Naive thymus-derived CD8-positive, alpha-beta T cell (primary cell): ENCODE data around the gene MALL. TPM values are rescaled to one million over a fixed set of nuclear protein-coding genes. Genes with fewer than 3 reads are reported as not detected.
"Not testable (repeated sequence)": the region's sequence is repeated elsewhere in the genome, so short reads cannot be mapped to it uniquely, and the experiment has no call there.

ENCODE experiments used
- ATAC-seq, 2 donors: fragments of 150-1000 bp; cut with Tn5 transposase in 1 of 2; sonication (Bioruptor Pico), chemical (Tn5 transposase) in 1 of 2; 1 replicate in 1 of 2; 2 replicates in 1 of 2; pipeline ENCODE4 v1.10.0; 2021; ENCODE audit warnings: mild to moderate bottlenecking in 2 of 2, moderate library complexity in 2 of 2
- POLR2A ChIA-PET: fragments of 350-600 bp; sonication (Branson Sonifier 250); formaldehyde crosslinking; loops from one replicate; lab custom pipeline; 2021; ENCODE audit warnings: antibody characterized with exemption; lab: Charles Lee
- DNase-seq, 10 donors: peaks; one replicate each; pipeline versions ENCODE4 v3.0.0 to v3.0.0-alpha.2; 2020 to 2022
- H3K27ac Mint-ChIP-seq, 10 donors: one replicate each; pipeline ENCODE4 v1.8.0; 2020 to 2022; ENCODE audit warnings: mild to moderate bottlenecking in 10 of 10, mixed read lengths in 10 of 10, moderate library complexity in 4 of 10, inconsistent platforms in 1 of 10
- H3K27me3 Mint-ChIP-seq, 5 donors: one replicate each; pipeline ENCODE4 v1.8.0; 2021 to 2022; ENCODE audit warnings: mixed read lengths in 5 of 5
- H3K36me3 Mint-ChIP-seq, 3 donors: one replicate each; pipeline ENCODE4 v1.8.0; 2020 to 2022; ENCODE audit warnings: mixed read lengths in 3 of 3, mild to moderate bottlenecking in 2 of 3, inconsistent platforms in 1 of 3
- H3K4me1 Mint-ChIP-seq, 4 donors: one replicate each; pipeline ENCODE4 v1.8.0; 2021 to 2022; ENCODE audit warnings: mixed read lengths in 4 of 4
- H3K4me3 Mint-ChIP-seq, 10 donors: one replicate each; pipeline ENCODE4 v1.8.0; 2020 to 2022; ENCODE audit warnings: mild to moderate bottlenecking in 10 of 10, mixed read lengths in 10 of 10, moderate library complexity in 6 of 10, inconsistent platforms in 1 of 10
- H3K9me3 Mint-ChIP-seq, 9 donors: one replicate each; pipeline ENCODE4 v1.8.0; 2020 to 2022; ENCODE audit warnings: mixed read lengths in 9 of 9, mild to moderate bottlenecking in 3 of 9, inconsistent platforms in 1 of 9, moderate library complexity in 1 of 9
- polyA plus RNA-seq, 3 donors: library from polyadenylated mRNA; unstranded; fragments of 300-500 nt; fragmentation: Illumina TruSeq; gene quantifications; one replicate each; pipeline ENCODE4 v1.2.3, GENCODE V29; 2021
- total RNA-seq, 8 experiments: library from RNA in 2 of 8; stranded (reverse) in 2 of 8; gene quantifications; one replicate each; pipeline ENCODE4 v1.2.3 and lab custom pipeline; 2021 to 2026

Gene MALL
- total and polyA plus RNA-seq, 5 experiments from 2014 or later, result 0.55 to 0.88 TPM; not detected in 3

DNA sequence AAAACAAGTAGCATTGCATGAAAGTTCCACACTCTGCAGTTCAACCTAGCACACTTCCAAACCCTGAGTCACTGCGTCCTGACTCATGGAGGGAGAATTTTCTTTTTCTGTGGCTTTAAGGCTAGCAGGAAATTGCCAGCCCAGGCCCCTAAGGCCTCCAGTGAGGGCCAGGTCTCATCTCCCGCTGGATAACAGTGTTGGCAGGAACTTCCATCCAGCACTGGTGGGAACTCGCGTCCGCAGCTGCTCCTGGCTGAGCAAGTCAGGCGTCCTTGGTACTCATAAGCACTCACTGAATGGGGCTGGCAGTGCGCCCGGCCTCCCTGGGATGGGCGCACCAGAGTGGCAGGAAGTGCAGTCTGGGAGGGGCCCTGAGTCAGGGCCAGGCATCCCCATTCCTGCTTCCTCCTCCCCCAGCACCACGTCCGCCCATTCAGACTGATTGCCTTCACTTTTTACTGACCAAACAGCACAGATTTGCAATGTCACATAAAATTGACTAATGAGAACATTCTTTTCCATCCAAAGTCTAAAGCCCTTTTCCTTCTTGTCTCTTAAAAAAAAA lies 14.3 kb downstream of the MALL start:
- H3K27me3 Mint-ChIP-seq, result peaks cover 16 to 44% (median 31%) of the 10 kb centered on the region in 5 donors
- no peak overlapping the region for H3K27ac Mint-ChIP-seq
- no peak for ATAC-seq

DNA sequence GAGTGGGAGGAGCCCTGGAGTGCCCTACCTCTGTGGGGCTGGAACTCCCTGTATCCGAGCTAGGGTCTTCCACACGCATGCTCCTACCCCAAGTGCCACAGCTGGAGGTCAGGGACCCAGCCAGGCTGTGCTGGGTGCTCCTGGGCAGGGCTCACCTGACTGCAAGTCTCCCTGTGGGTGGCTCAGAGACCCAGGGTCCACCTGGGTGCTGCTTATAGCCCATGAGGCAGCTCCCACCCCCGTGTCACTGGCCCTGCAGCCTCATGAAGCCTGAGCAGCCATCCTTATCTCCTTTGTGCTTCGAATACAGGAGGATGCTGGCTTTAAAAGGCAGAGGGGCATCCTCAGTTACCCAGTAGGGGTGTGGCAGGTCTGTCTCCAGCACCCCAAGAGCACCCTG lies 14.7 kb downstream of the MALL start:
- not testable (repeated sequence) for H3K9me3 Mint-ChIP-seq

More for the DNA sequence above, 14.3 kb downstream of the MALL start:
- no peak for DNase-seq
- no peak overlapping the region for H3K4me3 Mint-ChIP-seq
- POLR2A ChIA-PET, result no interaction called here
- peaks cover 0 to 9% (median 5%) of the 10 kb centered on the region in 4 donors for H3K4me1 Mint-ChIP-seq
- H3K36me3 Mint-ChIP-seq, result peaks cover 0 to 4% (median 0%) of the 10 kb centered on the region in 3 donors
- peaks cover 0 to 3% (median 0%) of the 10 kb centered on the region in 9 donors for H3K9me3 Mint-ChIP-seq

DNA sequence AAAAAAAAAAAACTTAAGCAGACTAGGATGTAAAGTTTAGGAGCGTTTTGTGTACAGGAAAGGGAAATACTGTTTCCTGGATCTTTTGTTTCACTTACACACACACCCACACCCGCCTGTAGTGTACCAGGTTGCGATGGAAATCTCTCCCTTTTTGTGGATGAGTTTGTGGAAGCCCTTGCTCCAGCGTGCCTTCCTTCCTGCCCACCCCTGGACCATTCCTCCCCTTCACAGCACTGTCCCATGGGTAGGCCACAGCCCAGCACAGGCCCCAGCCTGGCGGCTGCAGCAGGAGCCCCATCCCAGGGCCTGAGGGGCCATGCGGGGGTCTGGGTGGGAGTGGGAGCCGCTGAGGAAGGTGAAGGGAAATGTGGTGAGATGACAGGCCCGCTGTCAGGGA lies 15.1 kb downstream of the MALL start:
- POLR2A ChIA-PET, result no interaction called here
- DNase-seq (no peak), ATAC-seq (no peak)
- Mint-ChIP-seq H3K27ac (no peak overlapping the region), H3K27me3 (peaks cover 13 to 38% (median 28%) of the 10 kb centered on the region in 5 donors), H3K4me3 (no peak overlapping the region), H3K36me3 (no peaks in the 10 kb centered on the region), H3K4me1 (peaks cover 0 to 9% (median 5%) of the 10 kb centered on the region in 4 donors), H3K9me3 (peaks cover 0 to 3% (median 0%) of the 10 kb centered on the region in 9 donors)

More for the DNA sequence above, 14.7 kb downstream of the MALL start:
- H3K27ac Mint-ChIP-seq, DNase-seq, POLR2A ChIA-PET, H3K4me3 Mint-ChIP-seq, H3K36me3 Mint-ChIP-seq, ATAC-seq, H3K4me1 Mint-ChIP-seq: not testable (repeated sequence)
- H3K27me3 Mint-ChIP-seq, result peaks cover 14 to 41% (median 28%) of the 10 kb centered on the region in 5 donors

DNA sequence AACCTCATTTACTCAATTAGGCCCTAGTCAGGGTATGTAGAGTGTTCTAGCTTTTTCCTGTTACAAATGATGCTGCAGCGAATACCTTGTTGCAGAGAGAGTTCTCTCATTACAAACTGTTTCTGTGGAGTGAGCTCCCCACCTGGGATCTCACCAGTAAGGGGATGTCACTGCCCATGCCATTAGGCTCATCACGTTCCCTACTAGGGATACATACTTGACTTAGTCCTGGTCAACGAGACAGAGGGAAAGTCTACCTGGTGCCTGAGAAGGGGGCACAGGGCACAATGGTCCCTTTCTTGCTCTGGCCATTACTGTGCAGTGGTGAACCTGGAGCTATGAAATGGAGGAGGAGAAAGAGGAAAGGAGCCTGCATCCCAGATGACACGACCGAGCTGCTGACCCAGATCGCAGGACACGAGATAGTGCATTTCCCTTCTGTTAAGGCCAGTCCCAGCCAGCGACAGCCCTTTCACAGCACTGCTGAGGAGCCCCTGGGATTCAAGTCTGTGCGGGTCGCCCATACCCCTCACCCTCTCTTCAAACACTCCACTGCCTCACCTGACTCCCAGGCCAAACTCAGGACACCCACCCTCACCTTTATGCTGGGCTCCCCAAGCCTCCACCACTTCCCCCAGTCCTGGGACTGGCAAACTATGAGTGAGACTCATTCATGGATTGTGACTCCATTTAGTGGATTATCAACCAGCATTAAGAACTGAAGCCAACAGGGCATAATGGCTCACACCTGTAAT lies 16.0 kb downstream of the MALL start:
- no peak overlapping the region for H3K4me3 Mint-ChIP-seq
- H3K27ac Mint-ChIP-seq, result no peak overlapping the region
- peaks cover 8 to 30% (median 20%) of the 10 kb centered on the region in 5 donors for H3K27me3 Mint-ChIP-seq
- H3K4me1 Mint-ChIP-seq, result peaks cover 0 to 9% (median 5%) of the 10 kb centered on the region in 4 donors
- H3K9me3 Mint-ChIP-seq, result peaks cover 0 to 2% (median 0%) of the 10 kb centered on the region in 9 donors
- POLR2A ChIA-PET, result no interaction called here
- ATAC-seq (no peak), DNase-seq (no peak)
- no peaks in the 10 kb centered on the region for H3K36me3 Mint-ChIP-seq

DNA sequence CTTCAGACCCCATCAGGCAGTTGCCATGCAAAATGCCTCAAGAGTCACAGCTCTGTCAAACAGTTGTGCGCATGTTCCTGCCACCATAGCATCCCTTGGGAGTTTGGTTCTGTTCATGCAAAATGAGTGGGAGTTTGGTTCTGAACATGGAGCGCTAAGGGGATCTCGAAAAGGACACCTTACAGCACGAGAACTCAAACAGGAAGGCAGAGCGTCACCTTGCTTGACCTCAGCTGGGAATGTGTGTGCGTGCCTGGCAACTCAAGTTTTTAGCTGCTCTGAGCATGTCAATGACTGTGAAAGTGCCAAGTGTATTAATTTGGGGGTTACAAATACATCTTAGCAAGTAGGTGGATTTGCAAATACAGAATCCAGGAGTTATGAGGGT lies 16.6 kb downstream of the MALL start:
- ATAC-seq, result no peak
- peaks cover 2 to 23% (median 15%) of the 10 kb centered on the region in 5 donors for H3K27me3 Mint-ChIP-seq
- no peaks in the 10 kb centered on the region for H3K9me3 Mint-ChIP-seq
- no peak overlapping the region for H3K4me3 Mint-ChIP-seq
- H3K27ac Mint-ChIP-seq, result no peak overlapping the region
- POLR2A ChIA-PET, result no interaction called here
- DNase-seq, result no peak
- no peaks in the 10 kb centered on the region for H3K36me3 Mint-ChIP-seq
- H3K4me1 Mint-ChIP-seq, result peaks cover 0 to 9% (median 5%) of the 10 kb centered on the region in 4 donors

DNA sequence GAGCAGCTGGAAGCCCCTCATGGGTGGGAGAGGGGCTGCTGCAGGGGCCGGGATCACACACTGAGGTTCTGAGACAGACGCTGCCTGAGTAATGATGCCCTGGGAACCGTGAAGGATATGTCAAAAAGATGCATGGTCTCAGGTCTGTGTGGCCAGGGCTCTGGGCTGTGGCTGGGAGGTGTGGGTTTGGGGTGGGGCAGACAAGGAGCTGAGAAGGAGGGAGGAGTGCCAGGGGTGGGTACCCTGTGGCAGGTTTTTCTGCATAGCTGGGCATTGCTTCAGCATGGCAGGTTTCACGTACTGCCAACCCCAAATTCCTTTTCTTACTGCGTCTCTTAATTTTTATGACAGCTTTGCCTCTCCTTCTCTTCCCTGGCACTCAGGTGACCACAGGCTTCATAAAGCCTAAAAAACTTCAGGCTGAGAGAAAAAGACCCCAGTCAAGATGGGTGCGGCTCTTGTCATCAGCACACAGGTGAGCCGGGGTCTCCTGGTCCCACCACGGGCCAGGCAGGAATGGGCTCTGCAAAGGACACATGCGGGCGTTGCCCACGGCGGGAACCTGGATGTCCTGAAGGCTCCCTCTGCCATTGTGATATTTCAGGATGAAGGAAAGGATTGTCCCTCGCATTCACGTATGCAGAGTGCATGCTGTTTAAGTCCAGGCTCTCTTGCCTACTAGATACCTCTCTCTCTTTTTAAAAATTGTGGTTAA lies 18.0 kb downstream of the MALL start:
- ATAC-seq, result no peak
- Mint-ChIP-seq H3K4me1 (peaks cover 0 to 9% (median 5%) of the 10 kb centered on the region in 4 donors), H3K27me3 (peaks cover 1 to 12% (median 9%) of the 10 kb centered on the region in 5 donors), H3K9me3 (no peaks in the 10 kb centered on the region), H3K36me3 (no peaks in the 10 kb centered on the region), H3K4me3 (no peak overlapping the region), H3K27ac (no peak overlapping the region)
- POLR2A ChIA-PET, result no interaction called here
- DNase-seq, result no peak

DNA sequence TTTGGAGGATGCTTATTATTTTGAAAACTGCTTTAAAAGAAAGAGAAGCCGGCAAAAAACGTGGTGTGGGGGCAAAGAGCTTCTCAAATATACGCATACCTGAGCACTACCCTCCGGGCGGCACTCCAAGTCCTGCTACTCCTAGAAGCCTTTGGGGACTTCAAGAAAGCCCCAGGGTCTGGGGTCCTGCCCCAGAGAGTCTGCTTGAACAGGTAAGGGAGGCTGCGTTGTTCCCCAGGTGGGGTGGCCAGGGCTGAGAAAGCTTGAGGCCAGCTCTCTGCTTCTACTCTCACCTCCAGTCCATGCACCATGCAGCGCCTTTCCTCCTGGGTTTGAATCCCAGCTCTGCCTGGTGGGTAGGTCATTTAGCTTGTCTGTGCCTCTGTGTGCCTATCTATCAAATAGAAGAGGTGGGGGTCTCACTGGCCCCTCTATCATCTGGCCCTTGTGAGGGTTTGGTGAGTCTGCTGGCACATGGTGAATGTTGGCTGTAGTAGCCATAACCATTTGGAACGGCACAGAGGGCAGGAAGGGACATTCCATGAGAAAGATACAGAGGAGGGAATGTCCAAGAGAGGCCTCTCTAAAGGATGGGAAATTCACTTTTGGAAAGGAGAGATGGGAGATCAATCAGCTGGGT lies 19.5 kb downstream of the MALL start:
- Mint-ChIP-seq H3K9me3 (no peaks in the 10 kb centered on the region), H3K4me1 (peaks cover 0 to under 1% (median 0%) of the 10 kb centered on the region in 4 donors), H3K4me3 (no peak overlapping the region), H3K36me3 (no peaks in the 10 kb centered on the region), H3K27ac (peak overlapping the region in 1 of 10 donors; percentile 51), H3K27me3 (peaks cover 0 to 4% (median 0%) of the 10 kb centered on the region in 5 donors)
- ATAC-seq, result no peak
- POLR2A ChIA-PET, result no interaction called here
- DNase-seq, result peak in 1 of 10 donors; percentile 6

DNA sequence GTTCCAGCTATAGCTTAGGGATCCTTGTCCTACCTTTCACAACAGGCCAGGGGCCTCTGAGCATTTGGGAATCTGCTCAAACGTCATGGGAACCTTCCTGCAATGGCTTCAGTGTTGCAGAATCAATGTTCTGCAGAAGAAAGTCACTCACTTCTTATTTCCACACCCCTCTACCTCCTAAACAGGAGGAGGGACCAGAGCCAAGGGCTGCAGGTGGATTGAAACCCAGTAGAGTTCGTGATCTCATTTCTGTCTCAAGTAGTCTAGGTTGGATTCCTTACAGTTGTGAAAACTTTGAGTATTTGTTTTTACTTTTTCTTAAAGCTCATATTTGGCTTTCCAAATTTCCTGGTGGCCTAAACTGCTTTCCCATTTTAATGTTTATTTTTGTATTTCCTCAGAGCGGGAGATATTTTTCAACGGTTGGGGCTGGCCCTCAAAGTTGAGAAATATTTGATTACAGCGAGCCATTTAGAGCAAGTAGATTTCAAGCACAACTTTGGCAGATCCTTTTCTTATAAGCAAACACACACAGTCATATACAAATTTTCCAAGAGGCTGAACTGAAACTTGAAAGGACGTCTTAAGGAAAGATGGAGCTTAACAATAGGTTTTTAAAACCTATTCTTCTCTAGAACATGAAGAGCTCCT lies 20.6 kb downstream of the MALL start:
- H3K4me1 Mint-ChIP-seq, POLR2A ChIA-PET, ATAC-seq, H3K36me3 Mint-ChIP-seq, DNase-seq, H3K27me3 Mint-ChIP-seq, H3K9me3 Mint-ChIP-seq, H3K4me3 Mint-ChIP-seq: not testable (repeated sequence)
- H3K27ac Mint-ChIP-seq, result peak overlapping the region in 1 of 10 donors; percentile 49

DNA sequence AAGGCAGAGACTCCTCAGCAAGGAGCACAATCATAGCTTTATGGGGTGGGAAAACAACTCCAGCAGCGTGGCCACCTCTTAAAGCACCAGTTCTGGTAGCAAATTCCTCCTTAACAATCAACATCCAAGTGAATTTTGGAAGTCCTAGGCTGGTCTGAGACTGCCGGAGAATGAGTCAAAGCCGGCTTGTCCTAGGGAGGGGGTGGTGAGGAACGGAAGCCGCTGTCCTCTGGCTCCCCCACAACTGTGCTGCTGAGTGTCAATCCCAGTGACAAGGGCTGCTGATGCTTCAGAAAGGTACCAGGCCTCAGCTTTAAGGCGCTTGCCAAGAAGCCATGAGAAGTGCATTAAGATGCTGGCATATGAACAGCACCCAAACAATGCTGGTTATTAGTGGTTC lies 21.7 kb downstream of the MALL start:
- DNase-seq, ATAC-seq, POLR2A ChIA-PET, H3K36me3 Mint-ChIP-seq, H3K27ac Mint-ChIP-seq, H3K4me1 Mint-ChIP-seq, H3K27me3 Mint-ChIP-seq, H3K4me3 Mint-ChIP-seq, H3K9me3 Mint-ChIP-seq: not testable (repeated sequence)

DNA sequence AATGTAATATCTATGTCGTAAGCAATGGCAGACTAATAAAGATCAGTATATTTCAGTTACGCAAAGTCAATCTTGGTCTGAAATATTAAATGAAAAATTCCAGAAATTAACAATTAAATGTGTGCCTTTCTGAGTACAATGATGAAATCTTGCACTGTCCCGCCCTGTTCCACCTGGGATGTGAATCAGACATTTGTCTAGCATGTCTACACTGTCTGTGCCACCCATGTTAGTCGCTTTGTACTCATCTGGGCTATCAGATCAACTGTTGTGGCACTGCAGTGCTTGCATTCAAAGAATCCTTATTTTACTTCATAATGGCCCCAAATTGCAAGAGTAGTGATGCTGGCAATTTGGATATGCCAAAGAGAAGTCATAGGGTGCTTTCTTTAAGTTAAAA lies 25.5 kb downstream of the MALL start:
- H3K36me3 Mint-ChIP-seq, H3K4me3 Mint-ChIP-seq, ATAC-seq, H3K4me1 Mint-ChIP-seq, DNase-seq, POLR2A ChIA-PET, H3K9me3 Mint-ChIP-seq, H3K27me3 Mint-ChIP-seq, H3K27ac Mint-ChIP-seq: not testable (repeated sequence)

DNA sequence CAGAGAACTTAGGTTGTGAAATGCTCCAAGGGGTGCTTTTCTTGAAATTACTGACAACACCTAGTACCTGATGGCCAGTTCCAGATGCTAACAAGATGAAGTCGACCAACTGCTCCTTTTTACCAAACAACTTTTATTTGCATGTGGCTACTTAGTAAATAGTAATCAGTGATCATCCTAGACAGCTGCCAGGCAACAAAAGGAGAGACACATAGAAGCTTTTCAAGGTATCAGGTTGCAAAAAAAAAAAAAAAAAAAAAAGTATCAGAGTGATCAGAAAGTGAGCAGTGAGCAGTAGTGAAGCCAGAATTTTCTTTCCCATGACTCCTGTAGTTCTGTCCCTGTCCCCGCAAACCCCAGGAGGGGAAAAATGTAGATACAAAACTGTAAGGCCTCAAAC lies 31.9 kb downstream of the MALL start:
- H3K36me3 Mint-ChIP-seq, H3K9me3 Mint-ChIP-seq, H3K27me3 Mint-ChIP-seq: not testable (repeated sequence)

DNA sequence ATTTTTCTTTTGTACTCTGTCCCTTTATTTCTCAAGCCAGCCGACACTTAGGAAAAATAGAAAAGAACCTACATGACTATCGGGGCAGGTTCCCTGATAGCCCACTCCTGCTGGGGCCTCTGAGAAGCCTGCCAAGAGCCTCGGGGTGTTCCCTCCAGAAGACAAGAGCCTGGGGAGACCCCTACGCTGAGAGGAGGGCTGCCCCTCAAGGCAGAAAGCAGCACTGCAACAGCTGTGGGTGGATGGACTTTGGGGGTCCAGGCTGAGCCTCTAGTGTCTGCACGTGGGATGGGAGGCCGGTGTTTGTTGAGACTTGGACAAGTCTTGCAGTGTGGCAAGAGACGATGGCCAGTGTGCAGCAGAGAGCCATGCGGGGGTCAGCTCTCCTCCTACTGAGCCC lies 32.5 kb downstream of the MALL start:
- H3K4me1 Mint-ChIP-seq, H3K36me3 Mint-ChIP-seq, H3K9me3 Mint-ChIP-seq, ATAC-seq, POLR2A ChIA-PET, H3K4me3 Mint-ChIP-seq, H3K27ac Mint-ChIP-seq, DNase-seq, H3K27me3 Mint-ChIP-seq: not testable (repeated sequence)

More for the DNA sequence above, 31.9 kb downstream of the MALL start:
- H3K27ac Mint-ChIP-seq, ATAC-seq, H3K4me1 Mint-ChIP-seq, POLR2A ChIA-PET, H3K4me3 Mint-ChIP-seq, DNase-seq: not testable (repeated sequence)
